Loucy (cell line): ENCODE results near the gene THRSP.

Experiments
- H2AFZ ChIP-seq: fragments of 200-600 bp; sonication (generic); 2 replicates; pipeline ENCODE4 v1.6.0; 2016; ENCODE audit warnings: antibody characterized with exemption, mild to moderate bottlenecking, low read length, moderate library complexity
- H3F3A ChIP-seq: fragments of 200-600 bp; 2 replicates; pipeline ENCODE4 v1.6.0; 2016; ENCODE audit warnings: antibody characterized with exemption, low read depth, mild to moderate bottlenecking
- H3K27me3 ChIP-seq: fragments of 200-600 bp; sonication (generic); 2 replicates; pipeline ENCODE4 v1.6.1; 2014; ENCODE audit warnings: low read length, mild to moderate bottlenecking; ENCODE audit not compliant: insufficient read depth, poor library complexity, severe bottlenecking
- H3K36me3 ChIP-seq: fragments of 200-600 bp; sonication (generic); 2 replicates; pipeline ENCODE4 v1.6.1; 2016; ENCODE audit warnings: low read length; ENCODE audit not compliant: insufficient read depth
- H3K4me1 ChIP-seq: fragments of 200-600 bp; sonication (generic); 2 replicates; pipeline ENCODE4 v1.5.1; 2014; ENCODE audit warnings: low read length, mild to moderate bottlenecking; ENCODE audit not compliant: insufficient read depth, poor library complexity, severe bottlenecking
- H3K4me2 ChIP-seq: fragments of 200-600 bp; sonication (generic); 2 replicates; pipeline ENCODE4 v1.6.0; 2014; ENCODE audit warnings: antibody characterized with exemption, low read length, low read depth, mild to moderate bottlenecking; ENCODE audit not compliant: poor library complexity, severe bottlenecking
- H3K4me3 ChIP-seq: fragments of 200-600 bp; sonication (generic); 2 replicates; pipeline ENCODE4 v1.5.1; 2014; ENCODE audit warnings: low read length, mild to moderate bottlenecking, mixed read lengths; ENCODE audit not compliant: poor library complexity, severe bottlenecking
- H3K79me2 ChIP-seq: fragments of 200-600 bp; sonication (generic); 2 replicates; pipeline ENCODE4 v1.6.1; 2014; ENCODE audit warnings: low read length; ENCODE audit not compliant: insufficient read depth
- H3K9ac ChIP-seq: fragments of 200-600 bp; sonication (generic); 2 replicates; pipeline ENCODE4 v1.6.0; 2014; ENCODE audit warnings: mild to moderate bottlenecking, low read depth, low read length, moderate library complexity; ENCODE audit not compliant: poor library complexity, severe bottlenecking
- H3K9me2 ChIP-seq: fragments of 200-600 bp; sonication (generic); replicated peaks from 2 replicates; pipeline ENCODE4 v1.6.1; 2016; ENCODE audit warnings: low read depth, low read length, mixed read lengths
- H3K9me3 ChIP-seq: fragments of 200-600 bp; sonication (generic); 2 replicates; pipeline ENCODE4 v1.6.1; 2014; ENCODE audit warnings: mild to moderate bottlenecking, antibody characterized with exemption, low read length, low read depth; ENCODE audit not compliant: insufficient read depth
- H4K20me1 ChIP-seq: fragments of 200-600 bp; sonication (generic); 2 replicates; pipeline ENCODE4 v1.6.0; 2014; ENCODE audit warnings: antibody characterized with exemption, low read length, mild to moderate bottlenecking; ENCODE audit not compliant: insufficient read depth, poor library complexity, severe bottlenecking
- CTCF ChIP-seq: fragments of 200-600 bp; sonication (generic); conservative IDR thresholded peaks from 2 replicates; pipeline ENCODE4 v1.5.1; 2014; ENCODE audit warnings: mild to moderate bottlenecking, antibody characterized with exemption, low read length
- EZH2phosphoT487 ChIP-seq: fragments of 200-600 bp; IDR thresholded peaks from 2 replicates; pipeline ENCODE4 v1.6.1; 2018; ENCODE audit warnings: antibody characterized with exemption, mild to moderate bottlenecking, moderate library complexity, borderline replicate concordance

The THRSP gene

GRCh38 chr11:78110351-78110750, 46.7 kb downstream of the THRSP start:
- H2AFZ ChIP-seq, result no peak overlapping the region
- H3K27me3 ChIP-seq, result no peaks in the 10 kb centered on the region
- H3F3A ChIP-seq, result no peaks in the 10 kb centered on the region
- H3K9me2 ChIP-seq, result no peaks in the 10 kb centered on the region
- no peak overlapping the region for H3K4me3 ChIP-seq
- no peak overlapping the region for H3K4me2 ChIP-seq
- H4K20me1 ChIP-seq, result no peaks in the 10 kb centered on the region
- H3K4me1 ChIP-seq, result no peaks in the 10 kb centered on the region
- H3K9me3 ChIP-seq, result no peaks in the 10 kb centered on the region
- peaks cover 15% of the 10 kb centered on the region; the same call in 1 of the 2 replicates for H3K36me3 ChIP-seq
- TF ChIP-seq CTCF (no peak), EZH2phosphoT487 (no peak)
- H3K79me2 ChIP-seq, result no peaks in the 10 kb centered on the region
- no peak overlapping the region for H3K9ac ChIP-seq

- Histone ChIP-seq H4K20me1 (no peaks in the 10 kb centered on the region), H3K4me2 (no peak overlapping the region), H3K79me2 (no peaks in the 10 kb centered on the region), H3F3A (no peaks in the 10 kb centered on the region), H3K9me2 (no peaks in the 10 kb centered on the region), H2AFZ (no peak overlapping the region), H3K27me3 (no peaks in the 10 kb centered on the region), H3K4me3 (no peak overlapping the region), H3K36me3 (peaks cover 15% of the 10 kb centered on the region; the same call in 1 of the 2 replicates), H3K9me3 (no peaks in the 10 kb centered on the region), H3K4me1 (no peaks in the 10 kb centered on the region), H3K9ac (no peak overlapping the region)
- no peak for TF ChIP-seq CTCF
- no peak for TF ChIP-seq EZH2phosphoT487
These were observed 47.2 kb downstream of the THRSP start for GRCh38 chr11:78110830-78111229.

- no peak overlapping the region for H2AFZ ChIP-seq
- H3K9ac ChIP-seq, result no peak overlapping the region
- no peak overlapping the region for H3K4me2 ChIP-seq
- no peaks in the 10 kb centered on the region for H3F3A ChIP-seq
- no peaks in the 10 kb centered on the region for H4K20me1 ChIP-seq
- H3K9me3 ChIP-seq, result no peaks in the 10 kb centered on the region
- no peak for TF ChIP-seq CTCF
- no peak for TF ChIP-seq EZH2phosphoT487
- H3K9me2 ChIP-seq, result no peaks in the 10 kb centered on the region
- peaks cover 15% of the 10 kb centered on the region; the same call in 1 of the 2 replicates for H3K36me3 ChIP-seq
- no peaks in the 10 kb centered on the region for H3K4me1 ChIP-seq
- H3K79me2 ChIP-seq, result no peaks in the 10 kb centered on the region
- H3K27me3 ChIP-seq, result no peaks in the 10 kb centered on the region
- H3K4me3 ChIP-seq, result no peak overlapping the region
These were observed 47.6 kb downstream of the THRSP start for GRCh38 chr11:78111298-78111697.
